ENCODE measurements around the gene LCE1C.

GRCh38 chr1:152811671-152812070 is 5.2 kb upstream of the LCE1C start, which contains the start of gene LCE1B:
- TF ChIP-seq, protein P1, sequence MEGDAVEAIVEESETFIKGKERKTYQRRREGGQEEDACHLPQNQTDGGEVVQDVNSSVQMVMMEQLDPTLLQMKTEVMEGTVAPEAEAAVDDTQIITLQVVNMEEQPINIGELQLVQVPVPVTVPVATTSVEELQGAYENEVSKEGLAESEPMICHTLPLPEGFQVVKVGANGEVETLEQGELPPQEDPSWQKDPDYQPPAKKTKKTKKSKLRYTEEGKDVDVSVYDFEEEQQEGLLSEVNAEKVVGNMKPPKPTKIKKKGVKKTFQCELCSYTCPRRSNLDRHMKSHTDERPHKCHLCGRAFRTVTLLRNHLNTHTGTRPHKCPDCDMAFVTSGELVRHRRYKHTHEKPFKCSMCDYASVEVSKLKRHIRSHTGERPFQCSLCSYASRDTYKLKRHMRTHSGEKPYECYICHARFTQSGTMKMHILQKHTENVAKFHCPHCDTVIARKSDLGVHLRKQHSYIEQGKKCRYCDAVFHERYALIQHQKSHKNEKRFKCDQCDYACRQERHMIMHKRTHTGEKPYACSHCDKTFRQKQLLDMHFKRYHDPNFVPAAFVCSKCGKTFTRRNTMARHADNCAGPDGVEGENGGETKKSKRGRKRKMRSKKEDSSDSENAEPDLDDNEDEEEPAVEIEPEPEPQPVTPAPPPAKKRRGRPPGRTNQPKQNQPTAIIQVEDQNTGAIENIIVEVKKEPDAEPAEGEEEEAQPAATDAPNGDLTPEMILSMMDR (IDR thresholded peaks at IDR 0.05) = no peak
- TF ChIP-seq POLR2A (IDR thresholded peaks at IDR 0.05) (no peak), EP300 (IDR thresholded peaks at IDR 0.05) (no peak)
